BLaER1 treated with 17β-estradiol and CSF1 and Interleukin-3, amounts not matched to agents 10 nM and 100 nM (cell line): Measurements from ENCODE around the gene LRRC7.

Experiments
- H3K27ac ChIP-seq, 11 experiments: shearing (Covaris generic); formaldehyde crosslinking; 2 replicates each; pipeline ENCODE4 v1.8.1; 2022
- H3K27me3 ChIP-seq, 11 experiments: shearing (Covaris generic); formaldehyde crosslinking; 2 replicates each; pipeline ENCODE4 v1.8.1; 2022
- H3K36me3 ChIP-seq, 11 experiments: shearing (Covaris generic); formaldehyde crosslinking; 2 replicates each; pipeline ENCODE4 v1.8.1; 2022
- H3K4me1 ChIP-seq, 10 experiments: shearing (Covaris generic); formaldehyde crosslinking; 2 replicates each; pipeline ENCODE4 v1.8.1; 2022
- H3K4me2 ChIP-seq, 11 experiments: shearing (Covaris generic); formaldehyde crosslinking; 2 replicates each; pipeline ENCODE4 v1.8.1; 2022
- H3K4me3 ChIP-seq, 10 experiments: shearing (Covaris generic); formaldehyde crosslinking; 2 replicates each; pipeline ENCODE4 v1.8.1; 2022
- H3K9ac ChIP-seq, 11 experiments: shearing (Covaris generic); formaldehyde crosslinking; 2 replicates each; pipeline ENCODE4 v1.8.1; 2022
- H3K9me3 ChIP-seq, 11 experiments: shearing (Covaris generic); formaldehyde crosslinking; replicated peaks in 1 of 11; 2 replicates each; pipeline ENCODE4 v1.8.1; 2022
- H4K20me1 ChIP-seq, 11 experiments: shearing (Covaris generic); formaldehyde crosslinking; 2 replicates each; pipeline ENCODE4 v1.8.1; 2022
- Cebpa-rat ChIP-seq, 11 experiments: shearing (Covaris generic); IDR thresholded peaks; 2 replicates each; pipeline ENCODE4 v1.8.1; 2022

LRRC7 gene

GRCh38 chr1:69673321-69673720 is 105.6 kb downstream of the LRRC7 start:
- no peak for TF ChIP-seq Cebpa-rat (IDR thresholded peaks at IDR 0.05)
- Histone ChIP-seq H3K27me3 (no peaks in the 10 kb centered on the region), H3K9ac (no peak overlapping the region), H3K27ac (no peak overlapping the region), H4K20me1 (no peaks in the 10 kb centered on the region), H3K4me1 (no peaks in the 10 kb centered on the region), H3K36me3 (no peaks in the 10 kb centered on the region), H3K4me2 (no peak overlapping the region), H3K9me3 (no peaks in the 10 kb centered on the region), H3K4me3 (no peak overlapping the region)

GRCh38 chr1:69679965-69680364 is 112.2 kb downstream of the LRRC7 start:
- Histone ChIP-seq H3K4me3 (no peak overlapping the region), H3K9ac (no peak overlapping the region)

GRCh38 chr1:69686367-69686984 is 118.8 kb downstream of the LRRC7 start:
- H3K4me3 ChIP-seq = no peak overlapping the region

More at GRCh38 chr1:69679965-69680364, 112.2 kb downstream of the LRRC7 start:
- no peaks in the 10 kb centered on the region for H3K9me3 ChIP-seq
- no peaks in the 10 kb centered on the region for H3K27me3 ChIP-seq
- no peak for TF ChIP-seq Cebpa-rat (IDR thresholded peaks at IDR 0.05)
- no peak overlapping the region for H3K27ac ChIP-seq
- H3K4me2 ChIP-seq = no peak overlapping the region
- no peaks in the 10 kb centered on the region for H3K36me3 ChIP-seq
- no peaks in the 10 kb centered on the region for H3K4me1 ChIP-seq
- H4K20me1 ChIP-seq = no peaks in the 10 kb centered on the region

GRCh38 chr1:69688193-69688592 is 120.5 kb downstream of the LRRC7 start:
- peak overlapping the region in 4 of 11 experiments; percentile 8 to 60 (median 46); a peak in 5 of 22 replicates for H3K4me2 ChIP-seq
- no peaks in the 10 kb centered on the region for H3K27me3 ChIP-seq
- H3K9me3 ChIP-seq = peaks cover 0 to 5% (median 0%) of the 10 kb centered on the region in 11 experiments; a peak in 3 of 22 replicates
- H3K36me3 ChIP-seq = no peaks in the 10 kb centered on the region
- H4K20me1 ChIP-seq = no peaks in the 10 kb centered on the region
- H3K9ac ChIP-seq = no peak overlapping the region
- peaks cover 0 to 40% (median 0%) of the 10 kb centered on the region in 10 experiments; a peak in 7 of 20 replicates for H3K4me1 ChIP-seq
- TF ChIP-seq Cebpa-rat (IDR thresholded peaks at IDR 0.05) = peak in 3 of 11 experiments; percentile 30 to 52 (median 40); a peak in 1 of 22 replicates
- H3K27ac ChIP-seq = peak overlapping the region in 4 of 11 experiments; percentile 51 to 75 (median 67); a peak in 7 of 22 replicates
- no peak overlapping the region for H3K4me3 ChIP-seq

More at GRCh38 chr1:69686367-69686984, 118.8 kb downstream of the LRRC7 start:
- H3K36me3 ChIP-seq = no peaks in the 10 kb centered on the region
- H3K27me3 ChIP-seq = no peaks in the 10 kb centered on the region
- H4K20me1 ChIP-seq = no peaks in the 10 kb centered on the region
- no peak for TF ChIP-seq Cebpa-rat (IDR thresholded peaks at IDR 0.05)
- H3K4me2 ChIP-seq = no peak overlapping the region
- peaks cover 0 to 38% (median 0%) of the 10 kb centered on the region in 10 experiments; a peak in 7 of 20 replicates for H3K4me1 ChIP-seq
- H3K27ac ChIP-seq = no peak overlapping the region
- H3K9ac ChIP-seq = no peak overlapping the region
- H3K9me3 ChIP-seq = peaks cover 0 to 5% (median 0%) of the 10 kb centered on the region in 11 experiments; a peak in 3 of 22 replicates

- Histone ChIP-seq H3K4me2 (peak overlapping the region in 3 of 11 experiments; percentile 8 to 28 (median 12); a peak in 3 of 22 replicates), H3K36me3 (no peaks in the 10 kb centered on the region)
- TF ChIP-seq Cebpa-rat (IDR thresholded peaks at IDR 0.05) = no peak
Measured at GRCh38 chr1:69691179-69691578, 123.5 kb downstream of the LRRC7 start.

GRCh38 chr1:69693921-69694675 is 126.4 kb downstream of the LRRC7 start:
- H3K9me3 ChIP-seq = no peaks in the 10 kb centered on the region; a peak in 2 of 22 replicates
- H3K4me2 ChIP-seq = no peak overlapping the region
- H3K36me3 ChIP-seq = no peaks in the 10 kb centered on the region
- H3K4me3 ChIP-seq = no peak overlapping the region
- no peak for TF ChIP-seq Cebpa-rat (IDR thresholded peaks at IDR 0.05)
- peaks cover 0 to 26% (median 0%) of the 10 kb centered on the region in 10 experiments; a peak in 6 of 20 replicates for H3K4me1 ChIP-seq
- H3K27ac ChIP-seq = no peak overlapping the region
- no peaks in the 10 kb centered on the region for H3K27me3 ChIP-seq
- no peaks in the 10 kb centered on the region for H4K20me1 ChIP-seq
- no peak overlapping the region for H3K9ac ChIP-seq

More at GRCh38 chr1:69691179-69691578, 123.5 kb downstream of the LRRC7 start:
- H3K9me3 ChIP-seq = peaks cover 0 to 5% (median 0%) of the 10 kb centered on the region in 11 experiments; a peak in 5 of 22 replicates
- no peaks in the 10 kb centered on the region for H3K27me3 ChIP-seq
- H3K4me3 ChIP-seq = no peak overlapping the region
- H3K27ac ChIP-seq = peak overlapping the region in 1 of 11 experiments; percentile 2; a peak in 1 of 22 replicates
- H4K20me1 ChIP-seq = no peaks in the 10 kb centered on the region
- H3K9ac ChIP-seq = no peak overlapping the region
- H3K4me1 ChIP-seq = peaks cover 0 to 40% (median 0%) of the 10 kb centered on the region in 10 experiments; a peak in 7 of 20 replicates

GRCh38 chr1:69697340-69697739 is 129.6 kb downstream of the LRRC7 start:
- H3K4me1 ChIP-seq = 0 out of 20 replicates have a peak, but pooled peaks cover 0 to 4% (median 0%) of the 10 kb centered on the region in 10 experiments
- H3K4me2 ChIP-seq = no peak overlapping the region
- no peaks in the 10 kb centered on the region for H3K36me3 ChIP-seq
- H3K4me3 ChIP-seq = no peak overlapping the region
- H3K9ac ChIP-seq = no peak overlapping the region
- TF ChIP-seq Cebpa-rat (IDR thresholded peaks at IDR 0.05) = no peak
- H3K27ac ChIP-seq = no peak overlapping the region
- no peaks in the 10 kb centered on the region; a peak in 2 of 22 replicates for H3K9me3 ChIP-seq
- H3K27me3 ChIP-seq = no peaks in the 10 kb centered on the region
- H4K20me1 ChIP-seq = no peaks in the 10 kb centered on the region

GRCh38 chr1:69700770-69701169 is 133.0 kb downstream of the LRRC7 start:
- Histone ChIP-seq H3K4me1 (0 out of 20 replicates have a peak, but pooled peaks cover 0 to 4% (median 0%) of the 10 kb centered on the region in 10 experiments), H4K20me1 (no peaks in the 10 kb centered on the region), H3K27me3 (no peaks in the 10 kb centered on the region), H3K4me2 (no peak overlapping the region), H3K36me3 (no peaks in the 10 kb centered on the region), H3K4me3 (no peak overlapping the region), H3K27ac (no peak overlapping the region), H3K9ac (no peak overlapping the region), H3K9me3 (no peaks in the 10 kb centered on the region; a peak in 1 of 22 replicates)
- no peak for TF ChIP-seq Cebpa-rat (IDR thresholded peaks at IDR 0.05)

- Histone ChIP-seq H4K20me1 (no peaks in the 10 kb centered on the region), H3K4me3 (no peak overlapping the region), H3K4me1 (0 out of 20 replicates have a peak, but pooled peaks cover 0 to 4% (median 0%) of the 10 kb centered on the region in 10 experiments), H3K36me3 (no peaks in the 10 kb centered on the region), H3K9me3 (no peaks in the 10 kb centered on the region), H3K27ac (no peak overlapping the region), H3K9ac (no peak overlapping the region), H3K27me3 (no peaks in the 10 kb centered on the region), H3K4me2 (no peak overlapping the region)
- TF ChIP-seq Cebpa-rat (IDR thresholded peaks at IDR 0.05) = no peak
Measured at GRCh38 chr1:69702085-69702484, 134.4 kb downstream of the LRRC7 start.
